Measurements from ENCODE around the gene UNC45A.

UNC45A gene

DNA sequence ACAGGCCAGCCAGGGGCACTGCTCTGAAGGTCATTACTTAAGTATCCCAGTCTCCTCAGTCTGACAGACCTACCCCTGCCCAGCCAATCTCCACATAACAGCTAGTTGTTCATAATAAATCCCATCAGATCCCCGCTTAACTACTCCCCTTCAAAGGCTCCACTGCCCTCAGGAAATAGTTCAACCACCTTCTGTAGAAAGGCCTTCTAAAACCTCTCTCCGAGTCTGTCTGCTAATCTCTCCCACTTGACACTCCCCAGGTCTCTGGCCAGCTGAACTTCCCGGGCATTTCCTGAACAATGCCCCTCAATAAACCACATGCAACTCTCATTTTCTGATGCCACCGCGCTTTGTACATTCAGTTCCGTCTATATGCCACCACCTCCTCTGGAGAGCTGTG, 53.2 kb downstream of the UNC45A start:
- TF ChIP-seq, protein P1, sequence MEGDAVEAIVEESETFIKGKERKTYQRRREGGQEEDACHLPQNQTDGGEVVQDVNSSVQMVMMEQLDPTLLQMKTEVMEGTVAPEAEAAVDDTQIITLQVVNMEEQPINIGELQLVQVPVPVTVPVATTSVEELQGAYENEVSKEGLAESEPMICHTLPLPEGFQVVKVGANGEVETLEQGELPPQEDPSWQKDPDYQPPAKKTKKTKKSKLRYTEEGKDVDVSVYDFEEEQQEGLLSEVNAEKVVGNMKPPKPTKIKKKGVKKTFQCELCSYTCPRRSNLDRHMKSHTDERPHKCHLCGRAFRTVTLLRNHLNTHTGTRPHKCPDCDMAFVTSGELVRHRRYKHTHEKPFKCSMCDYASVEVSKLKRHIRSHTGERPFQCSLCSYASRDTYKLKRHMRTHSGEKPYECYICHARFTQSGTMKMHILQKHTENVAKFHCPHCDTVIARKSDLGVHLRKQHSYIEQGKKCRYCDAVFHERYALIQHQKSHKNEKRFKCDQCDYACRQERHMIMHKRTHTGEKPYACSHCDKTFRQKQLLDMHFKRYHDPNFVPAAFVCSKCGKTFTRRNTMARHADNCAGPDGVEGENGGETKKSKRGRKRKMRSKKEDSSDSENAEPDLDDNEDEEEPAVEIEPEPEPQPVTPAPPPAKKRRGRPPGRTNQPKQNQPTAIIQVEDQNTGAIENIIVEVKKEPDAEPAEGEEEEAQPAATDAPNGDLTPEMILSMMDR (IDR thresholded peaks at IDR 0.05; ENCODE audit: low read length, missing control alignments), result no peak
- H3K4me3 ChIP-seq (replicated peaks; ENCODE audit: low read depth, low read length), result no peak overlapping the region
- DNase-seq (ENCODE audit: low read depth), result no peak

DNA sequence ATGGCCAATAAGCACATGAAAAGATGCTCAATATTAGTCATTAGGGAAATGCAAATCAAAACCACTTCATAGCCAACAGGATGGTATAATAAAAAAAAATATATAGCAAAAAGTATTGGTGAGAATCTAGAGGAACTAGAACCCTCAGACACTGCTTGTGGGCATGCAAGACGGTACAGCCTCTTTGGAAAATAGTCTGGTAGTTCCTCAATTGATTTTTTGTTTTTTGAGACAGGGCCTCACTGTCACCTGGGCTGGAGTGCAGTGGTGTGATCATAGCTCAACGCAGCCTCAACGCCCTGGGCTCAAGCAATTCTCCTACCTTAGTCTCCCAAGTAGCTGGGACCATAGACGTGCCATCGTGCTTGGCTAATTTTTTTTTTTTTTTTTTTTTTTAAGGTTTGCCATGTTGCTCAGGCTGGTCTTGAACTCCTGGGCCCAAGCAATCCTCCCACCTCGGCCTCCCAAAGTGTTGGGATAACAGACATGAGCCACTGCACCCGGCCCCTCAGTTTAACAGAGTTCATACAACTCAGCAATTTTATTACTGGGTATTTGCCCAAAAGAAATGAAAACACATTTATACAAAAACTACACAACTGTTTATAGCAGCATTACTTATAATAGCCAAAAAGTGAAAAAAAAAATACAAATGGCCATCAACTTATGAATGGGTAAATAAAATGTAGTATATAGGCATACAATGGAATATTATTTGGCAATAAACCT, 54.1 kb downstream of the UNC45A start:
- TF ChIP-seq, protein P1 (IDR thresholded peaks at IDR 0.05; ENCODE audit: low read length, missing control alignments), result no peak
- DNase-seq (ENCODE audit: low read depth), result no peak
- no peak overlapping the region for H3K4me3 ChIP-seq (replicated peaks; ENCODE audit: low read depth, low read length)

DNA sequence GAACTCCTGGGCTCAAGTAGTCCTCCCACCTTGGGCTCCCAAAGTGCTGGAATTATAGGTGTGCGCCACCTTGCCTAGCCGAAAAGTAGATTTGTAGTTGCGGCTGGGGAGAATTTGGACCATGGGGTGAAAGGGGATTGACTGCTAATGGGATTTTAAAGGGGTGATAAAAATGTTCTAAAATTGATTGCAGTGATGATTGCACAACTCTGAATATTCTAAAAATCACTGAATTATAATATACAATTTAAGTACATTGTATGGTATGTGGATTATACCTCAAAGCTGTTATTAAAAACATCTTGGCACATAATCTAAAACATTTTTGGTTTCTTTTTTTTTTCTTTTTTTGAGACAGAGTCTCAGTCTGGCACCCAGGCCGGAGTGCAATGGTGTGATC, 55.4 kb downstream of the UNC45A start:
- TF ChIP-seq, protein P1 (IDR thresholded peaks at IDR 0.05; ENCODE audit: low read length, missing control alignments), result no peak
- no peak for DNase-seq (ENCODE audit: low read depth)
- no peak overlapping the region for H3K4me3 ChIP-seq (replicated peaks; ENCODE audit: low read depth, low read length)

DNA sequence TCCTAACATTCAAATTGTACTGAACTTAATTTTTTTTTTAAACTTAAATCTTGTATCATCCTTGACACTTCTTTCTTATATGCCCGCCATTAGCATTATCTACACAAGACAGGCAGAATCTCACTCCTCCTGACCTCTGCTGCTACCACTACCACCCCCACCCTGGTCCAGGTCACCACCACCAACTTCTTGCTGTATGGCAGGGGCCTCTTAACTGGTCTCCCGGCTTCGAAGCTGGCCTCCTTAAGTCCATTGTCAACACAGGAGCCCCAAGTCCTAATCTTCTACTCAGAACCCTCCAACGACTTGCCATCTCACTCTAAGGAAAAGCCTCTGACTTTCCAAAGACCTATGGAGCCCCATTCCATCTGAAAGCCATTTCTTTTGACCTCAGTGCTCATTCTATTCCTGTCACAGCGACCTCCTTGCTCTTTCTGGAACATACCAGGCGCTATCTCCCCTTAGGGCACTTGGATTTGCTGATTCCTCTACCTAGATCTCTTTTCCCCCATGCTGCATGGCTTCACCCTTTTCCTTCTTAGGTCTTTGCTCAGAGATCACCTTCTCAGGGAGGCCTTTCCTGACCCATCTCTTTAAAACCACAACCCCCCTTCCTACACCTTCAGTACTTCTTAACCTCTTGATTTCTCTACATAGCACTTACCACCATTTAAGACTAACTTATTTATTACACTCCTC, 56.7 kb downstream of the UNC45A start:
- no peak overlapping the region for H3K4me3 ChIP-seq (replicated peaks; ENCODE audit: low read depth, low read length)
- TF ChIP-seq, protein P1 (IDR thresholded peaks at IDR 0.05; ENCODE audit: low read length, missing control alignments), result no peak
- no peak for DNase-seq (ENCODE audit: low read depth)

DNA sequence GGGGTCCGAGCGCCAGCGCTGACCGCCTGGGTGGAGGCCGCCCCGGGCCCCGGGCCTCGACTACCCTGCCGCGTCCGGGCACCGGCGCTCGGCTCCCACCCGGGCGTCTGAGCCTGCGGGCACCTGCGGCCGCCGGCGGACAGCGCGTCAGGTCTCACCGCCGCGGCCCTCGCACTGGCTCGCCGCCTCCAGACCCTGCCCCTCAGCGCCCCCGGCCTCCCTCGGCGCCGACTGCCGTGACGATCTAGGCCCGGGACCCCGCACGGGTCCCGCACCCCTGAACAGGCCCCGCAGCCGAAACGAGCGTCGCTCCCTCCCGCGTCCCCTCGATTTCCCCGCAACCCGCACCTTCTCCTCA, 59.0 kb downstream of the UNC45A start:
- TF ChIP-seq, protein P1 (IDR thresholded peaks at IDR 0.05; ENCODE audit: low read length, missing control alignments), result no peak
- DNase-seq (ENCODE audit: low read depth), result no peak

DNA sequence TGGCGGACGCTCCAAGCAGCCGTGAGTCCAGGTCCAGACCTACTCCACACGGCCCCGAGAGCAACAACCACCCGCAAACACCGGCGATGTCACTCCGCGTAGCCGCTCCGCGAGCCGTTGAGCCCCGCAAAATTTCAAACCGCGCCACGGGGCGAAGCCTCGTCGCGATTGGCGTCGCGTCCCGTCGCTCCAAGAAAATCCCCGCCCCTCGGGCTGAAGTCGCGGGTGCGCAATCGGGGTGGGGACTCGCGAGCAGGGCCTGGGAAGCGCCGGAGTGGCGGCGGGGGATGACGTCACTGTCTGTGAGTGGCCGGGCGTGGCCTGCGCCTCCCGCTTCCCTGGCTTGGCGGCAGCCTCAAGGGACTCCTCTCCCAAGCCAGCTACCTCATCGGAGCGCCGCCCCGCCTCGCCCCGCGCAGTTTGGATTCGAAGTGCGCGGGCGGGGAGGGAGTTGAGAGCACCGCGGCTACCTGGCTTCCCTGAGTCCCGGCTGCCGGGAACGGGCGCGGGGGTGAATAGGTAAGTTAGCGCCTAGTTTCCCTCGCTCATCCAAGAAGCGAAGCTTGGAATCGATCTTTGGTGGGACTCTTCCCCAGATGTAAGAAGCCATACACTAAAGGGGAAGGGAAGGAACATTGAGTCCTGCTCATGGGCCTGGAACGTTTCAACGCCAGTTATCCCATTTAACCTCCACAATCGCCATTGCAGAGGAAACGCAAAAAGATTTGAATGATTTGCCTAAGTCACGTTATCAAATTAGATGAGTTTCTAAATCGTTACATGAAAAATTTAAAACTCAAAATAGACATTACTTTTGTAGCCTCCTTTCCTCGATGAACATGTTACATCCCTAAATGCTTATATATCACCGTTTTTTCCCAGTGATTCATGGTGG, 59.6 kb downstream of the UNC45A start, which contains the start of gene PRC1:
Gene PRC1 (minus strand): TSS at position 119 of the 895 bp plus-strand sequence. CDS start 118 bp downstream, at position 1.
- peak; percentile 98 for DNase-seq (ENCODE audit: low read depth)
- TF ChIP-seq, protein P1 (IDR thresholded peaks at IDR 0.05; ENCODE audit: low read length, missing control alignments), result no peak
- H3K4me3 ChIP-seq (replicated peaks; ENCODE audit: low read depth, low read length), result peak within 1 kb of the TSS; percentile 93

More for the DNA sequence above, 59.0 kb downstream of the UNC45A start:
- H3K4me3 ChIP-seq (replicated peaks; ENCODE audit: low read depth, low read length), result peak overlapping the region; percentile 93
